Measurements from ENCODE around the gene AKR1C1.
"Not testable (repeated sequence)": the region's sequence is repeated elsewhere in the genome, so short reads cannot be mapped to it uniquely, and the experiment has no call there.

DNA sequence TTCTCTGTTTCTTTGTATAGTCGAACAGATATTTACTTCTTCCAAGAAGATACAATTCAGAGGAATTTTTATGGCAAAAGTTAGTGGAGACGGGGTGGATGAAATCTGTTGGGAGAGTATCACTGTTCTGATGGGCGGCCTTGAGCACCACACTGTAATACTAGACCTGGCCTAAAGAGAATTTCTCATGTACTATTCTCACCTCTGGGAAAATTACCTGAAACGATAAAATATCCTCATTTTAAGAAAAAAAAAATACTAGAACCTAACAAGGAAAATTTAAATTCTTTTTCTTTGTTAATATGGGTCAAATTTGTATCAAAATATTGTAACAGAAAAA lies 570 bp downstream of the AKR1C1 start:
- TF ChIP-seq, protein P1, sequence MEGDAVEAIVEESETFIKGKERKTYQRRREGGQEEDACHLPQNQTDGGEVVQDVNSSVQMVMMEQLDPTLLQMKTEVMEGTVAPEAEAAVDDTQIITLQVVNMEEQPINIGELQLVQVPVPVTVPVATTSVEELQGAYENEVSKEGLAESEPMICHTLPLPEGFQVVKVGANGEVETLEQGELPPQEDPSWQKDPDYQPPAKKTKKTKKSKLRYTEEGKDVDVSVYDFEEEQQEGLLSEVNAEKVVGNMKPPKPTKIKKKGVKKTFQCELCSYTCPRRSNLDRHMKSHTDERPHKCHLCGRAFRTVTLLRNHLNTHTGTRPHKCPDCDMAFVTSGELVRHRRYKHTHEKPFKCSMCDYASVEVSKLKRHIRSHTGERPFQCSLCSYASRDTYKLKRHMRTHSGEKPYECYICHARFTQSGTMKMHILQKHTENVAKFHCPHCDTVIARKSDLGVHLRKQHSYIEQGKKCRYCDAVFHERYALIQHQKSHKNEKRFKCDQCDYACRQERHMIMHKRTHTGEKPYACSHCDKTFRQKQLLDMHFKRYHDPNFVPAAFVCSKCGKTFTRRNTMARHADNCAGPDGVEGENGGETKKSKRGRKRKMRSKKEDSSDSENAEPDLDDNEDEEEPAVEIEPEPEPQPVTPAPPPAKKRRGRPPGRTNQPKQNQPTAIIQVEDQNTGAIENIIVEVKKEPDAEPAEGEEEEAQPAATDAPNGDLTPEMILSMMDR (conservative IDR thresholded peaks at IDR 0.05; ENCODE audit: low read length), result not testable (repeated sequence)
- TF ChIP-seq EZH2phosphoT487 (IDR thresholded peaks at IDR 0.05; ENCODE audit: borderline replicate concordance, low read depth, low read length), result not testable (repeated sequence)

Measured in OCI-LY7 (cell line).